Measurements from ENCODE around the gene GRAMD2A. TPM values are rescaled to one million over a fixed set of nuclear protein-coding genes. Genes with fewer than 3 reads are reported as not detected.

The GRAMD2A gene
- polyA plus RNA-seq, 3 donors = not detected

DNA sequence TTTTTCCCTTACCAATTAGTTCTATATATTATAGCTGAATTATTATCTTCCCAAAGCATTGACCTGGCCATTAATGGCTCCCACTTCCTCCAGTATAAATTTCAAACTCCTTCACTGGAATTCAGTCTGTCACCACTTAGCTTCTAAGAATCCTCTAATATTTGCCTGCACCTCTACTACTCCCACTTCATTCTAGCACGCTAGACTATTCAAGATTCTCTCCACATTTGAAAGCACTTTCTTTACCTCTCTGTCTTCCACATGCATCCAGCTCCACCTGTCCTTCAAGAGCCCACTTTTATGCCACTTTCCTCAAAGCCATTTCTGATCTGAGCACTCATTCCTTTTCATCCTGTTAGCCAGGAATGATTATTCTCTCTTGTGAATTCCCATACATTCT lies 64.4 kb downstream of the GRAMD2A start:
- Mint-ChIP-seq H3K27ac (no peak overlapping the region), H3K9me3 (no peaks in the 10 kb centered on the region), H3K4me3 (no peak overlapping the region), H3K4me1 (no peaks in the 10 kb centered on the region), H3K36me3 (no peaks in the 10 kb centered on the region), H3K27me3 (ENCODE audit: low read depth in 3 of 3) (peaks cover 0 to 2% (median 0%) of the 10 kb centered on the region in 3 donors)
- 100% methylated on average over 1 of the region's 1 CpG for WGBS (ENCODE audit: insufficient coverage)
- H2AFZ ChIP-seq (ENCODE audit: insufficient read depth, low read depth, low read length, poor library complexity, severe bottlenecking) = no peak overlapping the region
- TF ChIP-seq, protein P1, sequence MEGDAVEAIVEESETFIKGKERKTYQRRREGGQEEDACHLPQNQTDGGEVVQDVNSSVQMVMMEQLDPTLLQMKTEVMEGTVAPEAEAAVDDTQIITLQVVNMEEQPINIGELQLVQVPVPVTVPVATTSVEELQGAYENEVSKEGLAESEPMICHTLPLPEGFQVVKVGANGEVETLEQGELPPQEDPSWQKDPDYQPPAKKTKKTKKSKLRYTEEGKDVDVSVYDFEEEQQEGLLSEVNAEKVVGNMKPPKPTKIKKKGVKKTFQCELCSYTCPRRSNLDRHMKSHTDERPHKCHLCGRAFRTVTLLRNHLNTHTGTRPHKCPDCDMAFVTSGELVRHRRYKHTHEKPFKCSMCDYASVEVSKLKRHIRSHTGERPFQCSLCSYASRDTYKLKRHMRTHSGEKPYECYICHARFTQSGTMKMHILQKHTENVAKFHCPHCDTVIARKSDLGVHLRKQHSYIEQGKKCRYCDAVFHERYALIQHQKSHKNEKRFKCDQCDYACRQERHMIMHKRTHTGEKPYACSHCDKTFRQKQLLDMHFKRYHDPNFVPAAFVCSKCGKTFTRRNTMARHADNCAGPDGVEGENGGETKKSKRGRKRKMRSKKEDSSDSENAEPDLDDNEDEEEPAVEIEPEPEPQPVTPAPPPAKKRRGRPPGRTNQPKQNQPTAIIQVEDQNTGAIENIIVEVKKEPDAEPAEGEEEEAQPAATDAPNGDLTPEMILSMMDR (IDR thresholded peaks at IDR 0.05) = no peak
- H4K20me1 ChIP-seq (ENCODE audit: insufficient read depth, low read length) = no peaks in the 10 kb centered on the region
- no peaks in the 10 kb centered on the region for H3K27me3 ChIP-seq (ENCODE audit: control insufficient read depth in 2 of 2, insufficient read depth in 2 of 2, low read length in 2 of 2)
- no peaks in the 10 kb centered on the region for H3K36me3 ChIP-seq (replicated peaks in 1 of 2; ENCODE audit: control insufficient read depth in 1 of 2, insufficient read depth in 2 of 2, low read length in 2 of 2)
- H3K27ac ChIP-seq (ENCODE audit: low read depth in 1 of 2, low read length in 2 of 2) = no peak overlapping the region
- H3K9ac ChIP-seq (ENCODE audit: insufficient read depth, low read length, poor library complexity, severe bottlenecking) = no peak overlapping the region
- no peak for DNase-seq
- H3K4me2 ChIP-seq (replicated peaks; ENCODE audit: extremely low read depth, low read length, poor library complexity, severe bottlenecking) = no peak overlapping the region
- no peaks in the 10 kb centered on the region for H3K79me2 ChIP-seq (ENCODE audit: insufficient read depth, low read length)
- H3K9me3 ChIP-seq (replicated peaks in 1 of 2; ENCODE audit: control insufficient read depth in 1 of 2, insufficient read depth in 1 of 2, low read length in 2 of 2) = no peaks in the 10 kb centered on the region
- no peak overlapping the region for H3K4me3 ChIP-seq (replicated peaks in 1 of 3; ENCODE audit: low read depth in 2 of 3, low read length in 3 of 3)
- no peaks in the 10 kb centered on the region for H3K4me1 ChIP-seq (ENCODE audit: control insufficient read depth in 1 of 2, insufficient read depth in 2 of 2, low read length in 2 of 2)
- intact Hi-C loops (cut with micrococcal nuclease) = no loop called here

DNA sequence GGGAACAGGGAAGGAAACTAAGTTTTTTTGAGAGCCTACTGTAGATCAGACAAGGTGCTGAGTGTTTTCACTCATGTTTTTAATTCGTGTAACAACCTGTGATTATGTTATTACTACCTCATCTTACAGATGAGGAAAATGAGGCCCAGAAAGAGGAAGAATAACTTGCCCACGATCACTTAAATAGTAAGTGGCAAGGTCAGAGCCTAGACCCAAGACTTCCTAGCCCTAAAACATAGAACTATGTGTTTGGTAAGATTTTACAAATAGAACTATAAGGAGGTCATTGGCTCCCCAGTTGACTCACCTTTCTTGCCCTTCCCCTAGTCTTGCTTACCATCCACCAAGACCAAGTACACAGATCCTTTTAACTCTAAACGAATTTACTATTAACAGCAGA lies 65.7 kb downstream of the GRAMD2A start:
- no peaks in the 10 kb centered on the region for H3K79me2 ChIP-seq (ENCODE audit: insufficient read depth, low read length)
- whole genome bisulfite sequencing (ENCODE audit: insufficient coverage) = no CpG with 5 or more reads among the region's 3 CpGs
- no peak overlapping the region for H2AFZ ChIP-seq (ENCODE audit: insufficient read depth, low read depth, low read length, poor library complexity, severe bottlenecking)
- H3K36me3 Mint-ChIP-seq = no peaks in the 10 kb centered on the region
- no peak overlapping the region for H3K4me3 Mint-ChIP-seq
- H3K27me3 ChIP-seq (ENCODE audit: control insufficient read depth in 2 of 2, insufficient read depth in 2 of 2, low read length in 2 of 2) = no peaks in the 10 kb centered on the region
- TF ChIP-seq, protein P1 (IDR thresholded peaks at IDR 0.05) = no peak
- H3K4me1 ChIP-seq (ENCODE audit: control insufficient read depth in 1 of 2, insufficient read depth in 2 of 2, low read length in 2 of 2) = no peaks in the 10 kb centered on the region
- no peak overlapping the region for H3K4me3 ChIP-seq (replicated peaks in 1 of 3; ENCODE audit: low read depth in 2 of 3, low read length in 3 of 3)
- no peaks in the 10 kb centered on the region for H3K36me3 ChIP-seq (replicated peaks in 1 of 2; ENCODE audit: control insufficient read depth in 1 of 2, insufficient read depth in 2 of 2, low read length in 2 of 2)
- H3K4me2 ChIP-seq (replicated peaks; ENCODE audit: extremely low read depth, low read length, poor library complexity, severe bottlenecking) = no peak overlapping the region
- no peak overlapping the region for H3K27ac Mint-ChIP-seq
- no peaks in the 10 kb centered on the region for H3K9me3 ChIP-seq (replicated peaks in 1 of 2; ENCODE audit: control insufficient read depth in 1 of 2, insufficient read depth in 1 of 2, low read length in 2 of 2)
- no peak overlapping the region for H3K9ac ChIP-seq (ENCODE audit: insufficient read depth, low read length, poor library complexity, severe bottlenecking)
- no peaks in the 10 kb centered on the region for H3K4me1 Mint-ChIP-seq
- H3K27me3 Mint-ChIP-seq (ENCODE audit: low read depth in 3 of 3) = peaks cover 0 to 2% (median 0%) of the 10 kb centered on the region in 3 donors
- intact Hi-C loops (cut with micrococcal nuclease) = no loop called here
- no peak overlapping the region for H3K27ac ChIP-seq (ENCODE audit: low read depth in 1 of 2, low read length in 2 of 2)
- H3K9me3 Mint-ChIP-seq = no peaks in the 10 kb centered on the region
- no peaks in the 10 kb centered on the region for H4K20me1 ChIP-seq (ENCODE audit: insufficient read depth, low read length)
- no peak for DNase-seq
